Uterus (tissue), 2 donors: ENCODE data around the gene TMEM121.
"Not testable (repeated sequence)": the region's sequence is repeated elsewhere in the genome, so short reads cannot be mapped to it uniquely, and the experiment has no call there.

Experiments used
- POLR2A ChIP-seq, 2 donors: fragments of 450-650 bp; IDR thresholded peaks; one replicate each; pipeline ENCODE4 v1.6.1; 2016; ENCODE audit warnings: antibody characterized with exemption in 2 of 2, mild to moderate bottlenecking in 1 of 2, moderate library complexity in 1 of 2
- TF ChIP-seq, protein P1 (sequence below), 4 experiments: fragments of 200-600 bp in 2 of 4; fragments of 450-650 bp in 2 of 4; sonication (generic) in 2 of 4; IDR thresholded peaks; one replicate each; pipeline ENCODE4 v1.5.1; 2016 to 2019; ENCODE audit warnings: antibody characterized with exemption in 4 of 4, mild to moderate bottlenecking in 2 of 4, moderate library complexity in 1 of 4

DNA sequence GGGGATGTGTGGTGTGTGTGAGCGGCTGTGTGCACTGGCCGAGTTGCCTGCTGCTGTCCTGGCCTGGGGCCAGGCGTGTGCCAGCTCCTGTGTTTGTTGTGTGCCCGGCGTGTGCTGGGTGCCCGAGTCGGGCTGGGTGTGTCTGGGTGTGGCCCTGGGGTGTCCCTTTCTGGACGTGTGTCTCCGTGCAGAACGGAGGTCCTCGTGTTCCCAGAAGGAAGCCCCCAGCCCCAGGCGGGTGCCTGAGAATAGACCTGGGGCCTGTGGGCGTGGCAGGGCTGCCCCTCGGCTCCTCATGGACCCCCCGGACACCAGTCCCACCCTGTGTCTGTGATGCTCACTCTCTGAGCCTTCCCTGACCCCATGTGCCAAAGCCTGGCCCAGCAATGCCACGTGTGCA is 38.2 kb downstream of the TMEM121 start:
- TF ChIP-seq, protein P1, sequence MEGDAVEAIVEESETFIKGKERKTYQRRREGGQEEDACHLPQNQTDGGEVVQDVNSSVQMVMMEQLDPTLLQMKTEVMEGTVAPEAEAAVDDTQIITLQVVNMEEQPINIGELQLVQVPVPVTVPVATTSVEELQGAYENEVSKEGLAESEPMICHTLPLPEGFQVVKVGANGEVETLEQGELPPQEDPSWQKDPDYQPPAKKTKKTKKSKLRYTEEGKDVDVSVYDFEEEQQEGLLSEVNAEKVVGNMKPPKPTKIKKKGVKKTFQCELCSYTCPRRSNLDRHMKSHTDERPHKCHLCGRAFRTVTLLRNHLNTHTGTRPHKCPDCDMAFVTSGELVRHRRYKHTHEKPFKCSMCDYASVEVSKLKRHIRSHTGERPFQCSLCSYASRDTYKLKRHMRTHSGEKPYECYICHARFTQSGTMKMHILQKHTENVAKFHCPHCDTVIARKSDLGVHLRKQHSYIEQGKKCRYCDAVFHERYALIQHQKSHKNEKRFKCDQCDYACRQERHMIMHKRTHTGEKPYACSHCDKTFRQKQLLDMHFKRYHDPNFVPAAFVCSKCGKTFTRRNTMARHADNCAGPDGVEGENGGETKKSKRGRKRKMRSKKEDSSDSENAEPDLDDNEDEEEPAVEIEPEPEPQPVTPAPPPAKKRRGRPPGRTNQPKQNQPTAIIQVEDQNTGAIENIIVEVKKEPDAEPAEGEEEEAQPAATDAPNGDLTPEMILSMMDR (IDR thresholded peaks at IDR 0.05), result not testable (repeated sequence)
- not testable (repeated sequence) for TF ChIP-seq POLR2A (IDR thresholded peaks at IDR 0.05)
